HG02884 (cell line): ENCODE results near the gene IKZF3.
"Not testable (repeated sequence)": the region's sequence is repeated elsewhere in the genome, so short reads cannot be mapped to it uniquely, and the experiment has no call there.

Experiments used
- ATAC-seq: cut with Tn5 transposase; IDR thresholded peaks from one replicate; pipeline ENCODE4 v1.9.1; 2021; ENCODE audit warnings: mild to moderate bottlenecking, moderate library complexity; ENCODE audit not compliant: unreplicated experiment

IKZF3 gene

GRCh38 chr17:39757176-39757662 is 106.9 kb downstream of the IKZF3 start:
- no peak for ATAC-seq

- no peak for ATAC-seq
These were observed 107.6 kb downstream of the IKZF3 start for GRCh38 chr17:39756380-39757079.

GRCh38 chr17:39755554-39756379 is 108.3 kb downstream of the IKZF3 start:
- no peak for ATAC-seq

GRCh38 chr17:39754958-39755553 is 109.1 kb downstream of the IKZF3 start:
- no peak for ATAC-seq

GRCh38 chr17:39754161-39754957 is 109.8 kb downstream of the IKZF3 start:
- ATAC-seq = peak; percentile 64

- ATAC-seq = peak; percentile 7
These were observed 110.5 kb downstream of the IKZF3 start for GRCh38 chr17:39753514-39754160.

- ATAC-seq = no peak
These were observed 111.8 kb downstream of the IKZF3 start for GRCh38 chr17:39752241-39752881.

- no peak for ATAC-seq
These were observed 112.5 kb downstream of the IKZF3 start for GRCh38 chr17:39751637-39752036.

- no peak for ATAC-seq
These were observed 113.0 kb downstream of the IKZF3 start for GRCh38 chr17:39751016-39751543.

GRCh38 chr17:39750131-39751015 is 113.7 kb downstream of the IKZF3 start:
- ATAC-seq = no peak

- not testable (repeated sequence) for ATAC-seq
These were observed 115.6 kb downstream of the IKZF3 start for GRCh38 chr17:39748444-39749034.

- no peak for ATAC-seq
These were observed 116.4 kb downstream of the IKZF3 start for GRCh38 chr17:39747745-39748144.

- no peak for ATAC-seq
These were observed 118.0 kb downstream of the IKZF3 start for GRCh38 chr17:39746145-39746461.

GRCh38 chr17:39745335-39746144 is 118.6 kb downstream of the IKZF3 start:
- ATAC-seq = no peak

- no peak for ATAC-seq
These were observed 119.3 kb downstream of the IKZF3 start for GRCh38 chr17:39744836-39745215.

- no peak for ATAC-seq
These were observed 119.9 kb downstream of the IKZF3 start for GRCh38 chr17:39744075-39744835.
